ENCODE data around the gene PLA1A. TPM values are rescaled to one million over a fixed set of nuclear protein-coding genes. Genes with fewer than 3 reads are reported as not detected.
A peak's percentile ranks its signal among the peaks of the same experiment; 100 is the strongest.

PLA1A gene
- total and polyA plus RNA-seq, 11 donors = 0.58 to 23.8 (median 1.8) TPM

GRCh38 chr3:119602676-119603075 is 5.0 kb downstream of the PLA1A start:
- peak overlapping the region in 9 of 12 donors; percentile 9 to 54 (median 38) for H3K27ac ChIP-seq
- no peak for ATAC-seq
- intact Hi-C loops (cut with DNase I) = loop anchor here in 4 of 10 donors (5.0 kb wide), 3 partner anchors 35 to 75 kb away; partner anchors contain the start of gene COX17 (in 1 of the 4)
- peaks cover 3 to 63% (median 39%) of the 10 kb centered on the region in 12 donors for H3K4me1 ChIP-seq
- H3K27me3 ChIP-seq = no peaks in the 10 kb centered on the region
- DNase-seq = no peak
- 46 to 63% (median 59%) methylated on average over 1 of the region's 1 CpG for WGBS, 4 donors
- H3K36me3 ChIP-seq = no peaks in the 10 kb centered on the region
- H3K9me3 ChIP-seq = no peaks in the 10 kb centered on the region
- no peak for TF ChIP-seq CTCF (IDR thresholded peaks at IDR 0.05)
- TF ChIP-seq POLR2A (IDR thresholded peaks at IDR 0.05) = no peak
- no peak overlapping the region for H3K4me3 ChIP-seq

DNA sequence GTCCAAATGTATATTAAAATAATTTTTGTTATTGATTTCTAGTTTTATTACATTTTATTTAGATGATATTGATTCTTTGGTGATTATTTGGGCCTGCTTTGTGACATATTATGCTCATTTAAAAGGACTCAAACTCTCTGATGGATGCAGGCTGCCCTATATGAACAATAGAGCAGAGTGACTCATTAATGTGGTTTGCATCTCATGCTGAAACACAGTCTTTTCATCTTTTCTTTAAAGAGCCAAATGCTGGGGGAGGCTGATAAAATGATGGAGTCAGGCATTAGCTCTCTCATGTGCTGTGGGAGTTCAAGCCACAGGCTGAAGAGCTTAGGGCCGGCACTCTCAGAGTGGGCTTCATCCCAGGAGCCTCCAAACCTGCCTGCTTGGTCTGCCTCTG is 7.2 kb downstream of the PLA1A start:
- TF ChIP-seq CTCF (IDR thresholded peaks at IDR 0.05) (no peak), POLR2A (IDR thresholded peaks at IDR 0.05) (no peak)

GRCh38 chr3:119608405-119609000 is 10.8 kb downstream of the PLA1A start:
- Histone ChIP-seq H3K9me3 (no peaks in the 10 kb centered on the region), H3K4me3 (no peak overlapping the region), H3K36me3 (no peaks in the 10 kb centered on the region), H3K4me1 (peaks cover 0 to 6% (median 0%) of the 10 kb centered on the region in 12 donors), H3K27ac (no peak overlapping the region), H3K27me3 (no peaks in the 10 kb centered on the region)
- WGBS, 4 donors = 88 to 95% (median 95%) methylated on average over 6 of the region's 6 CpGs
- no peak for ATAC-seq
- no peak for DNase-seq
- TF ChIP-seq POLR2A (IDR thresholded peaks at IDR 0.05) (no peak), CTCF (IDR thresholded peaks at IDR 0.05) (no peak)
- intact Hi-C loops (cut with DNase I) = no loop called here

More for the DNA sequence above, 7.2 kb downstream of the PLA1A start:
- Histone ChIP-seq H3K27me3 (no peaks in the 10 kb centered on the region), H3K4me1 (peaks cover 0 to 41% (median 20%) of the 10 kb centered on the region in 12 donors), H3K9me3 (no peaks in the 10 kb centered on the region), H3K36me3 (no peaks in the 10 kb centered on the region), H3K27ac (no peak overlapping the region), H3K4me3 (no peak overlapping the region)
- ATAC-seq (no peak), DNase-seq (no peak)
- intact Hi-C loops (cut with DNase I) = loop anchor here in 4 of 10 donors (5.0 kb wide), 3 partner anchors 32 to 72 kb away; partner anchors contain the start of gene COX17 (in 1 of the 4)
- WGBS, 4 donors = 85 to 93% (median 93%) methylated on average over 1 of the region's 1 CpG; no CpG with 5 or more reads in 1 of the 4 donors

GRCh38 chr3:119609301-119609700 is 11.6 kb downstream of the PLA1A start:
- H3K4me3 ChIP-seq = no peak overlapping the region
- H3K36me3 ChIP-seq = no peaks in the 10 kb centered on the region
- H3K9me3 ChIP-seq = no peaks in the 10 kb centered on the region
- H3K4me1 ChIP-seq = no peaks in the 10 kb centered on the region
- TF ChIP-seq CTCF (IDR thresholded peaks at IDR 0.05) = no peak
- no peak for TF ChIP-seq POLR2A (IDR thresholded peaks at IDR 0.05)
- 65 to 73% (median 69%) methylated on average over 6 of the region's 6 CpGs for WGBS, 4 donors
- intact Hi-C loops (cut with DNase I) = no loop called here
- no peak overlapping the region for H3K27ac ChIP-seq
- H3K27me3 ChIP-seq = no peaks in the 10 kb centered on the region
- peak in 1 of 4 donors; percentile 14 for ATAC-seq
- no peak for DNase-seq
